HG02970 (cell line): Measurements from ENCODE around the gene CYP1A1.

Experiments used
- ATAC-seq: cut with Tn5 transposase; IDR thresholded peaks from one replicate; pipeline ENCODE4 v1.9.1; 2021; ENCODE audit warnings: mild to moderate bottlenecking, moderate library complexity, moderate number of reproducible peaks; ENCODE audit not compliant: unreplicated experiment, low FRiP score

Gene CYP1A1

GRCh38 chr15:74725225-74725774, at the start of gene CYP1A1:
Gene CYP1A1, minus strand, starts transcription at chr15:74725528. Its CDS starts 2,431 bp downstream, at chr15:74723097.
- no peak for ATAC-seq

- ATAC-seq = no peak
Measured at GRCh38 chr15:74773731-74774252, 48.5 kb upstream of the CYP1A1 start.

GRCh38 chr15:74773329-74773728, 48.0 kb upstream of the CYP1A1 start:
- ATAC-seq = no peak

GRCh38 chr15:74770211-74770903, 45.0 kb upstream of the CYP1A1 start:
- ATAC-seq = no peak

GRCh38 chr15:74769463-74770025, 44.2 kb upstream of the CYP1A1 start:
- no peak for ATAC-seq

- no peak for ATAC-seq
Measured at GRCh38 chr15:74768771-74769342, 43.5 kb upstream of the CYP1A1 start.

GRCh38 chr15:74768099-74768770, 42.9 kb upstream of the CYP1A1 start:
- no peak for ATAC-seq

GRCh38 chr15:74767167-74768098, 42.1 kb upstream of the CYP1A1 start:
- no peak for ATAC-seq

- ATAC-seq = no peak
Measured at GRCh38 chr15:74763416-74763815, 38.1 kb upstream of the CYP1A1 start.

GRCh38 chr15:74762791-74763150, 37.4 kb upstream of the CYP1A1 start:
- ATAC-seq = no peak

- ATAC-seq = no peak
Measured at GRCh38 chr15:74758736-74759135, 33.4 kb upstream of the CYP1A1 start.

GRCh38 chr15:74754593-74755215, 29.4 kb upstream of the CYP1A1 start:
- ATAC-seq = no peak

GRCh38 chr15:74752531-74752930, 27.2 kb upstream of the CYP1A1 start:
- ATAC-seq = no peak

GRCh38 chr15:74752011-74752410, 26.7 kb upstream of the CYP1A1 start:
- ATAC-seq = no peak

- ATAC-seq = no peak
Measured at GRCh38 chr15:74750751-74751150, 25.4 kb upstream of the CYP1A1 start.

GRCh38 chr15:74749832-74750231, 24.5 kb upstream of the CYP1A1 start:
- no peak for ATAC-seq

- ATAC-seq = no peak
Measured at GRCh38 chr15:74748322-74748946, 23.1 kb upstream of the CYP1A1 start, which contains the start of gene CYP1A2. Gene CYP1A2, plus strand, starts transcription at chr15:74748845. Its CDS starts 894 bp downstream, at chr15:74749739.

GRCh38 chr15:74746389-74746788, 21.1 kb upstream of the CYP1A1 start:
- ATAC-seq = no peak

GRCh38 chr15:74742422-74742821, 17.1 kb upstream of the CYP1A1 start:
- ATAC-seq = no peak
